HL-60 (cell line): ENCODE results near the gene DRAM2.
"Not testable (repeated sequence)": the region's sequence is repeated elsewhere in the genome, so short reads cannot be mapped to it uniquely, and the experiment has no call there.

Experiments
- GABPA ChIP-seq: IDR thresholded peaks from 2 replicates; pipeline ENCODE4 v1.6.1; 2012; ENCODE audit warnings: low read depth
- POLR2AphosphoS5 ChIP-seq: IDR thresholded peaks from 2 replicates; pipeline ENCODE4 v1.6.1; 2012; ENCODE audit warnings: low read depth
- SPI1 ChIP-seq: IDR thresholded peaks from 2 replicates; pipeline ENCODE4 v1.6.1; 2012; ENCODE audit warnings: low read depth, mild to moderate bottlenecking, borderline replicate concordance
- TF ChIP-seq, protein P1 (sequence below): IDR thresholded peaks from one replicate; pipeline ENCODE4 v1.5.1; 2011; ENCODE audit warnings: low read length, control low read depth, inconsistent platforms; ENCODE audit not compliant: insufficient read depth
- TF ChIP-seq, protein P2 (sequence below): IDR thresholded peaks from 2 replicates; pipeline ENCODE4 v1.6.1; 2012; ENCODE audit warnings: low read depth; ENCODE audit not compliant: insufficient replicate concordance

DNA sequence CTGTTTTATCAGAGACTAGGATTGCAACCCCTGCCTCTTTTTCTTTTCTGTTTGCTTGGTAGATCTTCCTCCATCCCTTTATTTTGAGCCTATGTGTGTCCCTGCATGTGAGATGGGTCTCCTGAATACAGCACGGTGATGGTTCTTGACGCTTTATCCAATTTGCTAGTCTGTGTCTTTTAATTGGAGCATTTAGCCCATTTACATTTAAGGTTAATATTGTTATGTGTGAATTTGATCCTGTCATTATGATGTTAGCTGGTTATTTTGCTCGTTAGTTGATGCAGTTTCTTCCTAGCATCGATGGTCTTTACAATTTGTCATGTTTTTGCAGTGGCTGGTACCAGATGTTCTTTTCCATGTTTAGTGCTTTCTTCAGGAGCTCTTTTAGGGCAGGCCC is 62.6 kb downstream of the DRAM2 start:
- not testable (repeated sequence) for TF ChIP-seq POLR2AphosphoS5, SPI1, GABPA
- TF ChIP-seq, protein P1, sequence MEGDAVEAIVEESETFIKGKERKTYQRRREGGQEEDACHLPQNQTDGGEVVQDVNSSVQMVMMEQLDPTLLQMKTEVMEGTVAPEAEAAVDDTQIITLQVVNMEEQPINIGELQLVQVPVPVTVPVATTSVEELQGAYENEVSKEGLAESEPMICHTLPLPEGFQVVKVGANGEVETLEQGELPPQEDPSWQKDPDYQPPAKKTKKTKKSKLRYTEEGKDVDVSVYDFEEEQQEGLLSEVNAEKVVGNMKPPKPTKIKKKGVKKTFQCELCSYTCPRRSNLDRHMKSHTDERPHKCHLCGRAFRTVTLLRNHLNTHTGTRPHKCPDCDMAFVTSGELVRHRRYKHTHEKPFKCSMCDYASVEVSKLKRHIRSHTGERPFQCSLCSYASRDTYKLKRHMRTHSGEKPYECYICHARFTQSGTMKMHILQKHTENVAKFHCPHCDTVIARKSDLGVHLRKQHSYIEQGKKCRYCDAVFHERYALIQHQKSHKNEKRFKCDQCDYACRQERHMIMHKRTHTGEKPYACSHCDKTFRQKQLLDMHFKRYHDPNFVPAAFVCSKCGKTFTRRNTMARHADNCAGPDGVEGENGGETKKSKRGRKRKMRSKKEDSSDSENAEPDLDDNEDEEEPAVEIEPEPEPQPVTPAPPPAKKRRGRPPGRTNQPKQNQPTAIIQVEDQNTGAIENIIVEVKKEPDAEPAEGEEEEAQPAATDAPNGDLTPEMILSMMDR: not testable (repeated sequence)
- TF ChIP-seq, protein P2, sequence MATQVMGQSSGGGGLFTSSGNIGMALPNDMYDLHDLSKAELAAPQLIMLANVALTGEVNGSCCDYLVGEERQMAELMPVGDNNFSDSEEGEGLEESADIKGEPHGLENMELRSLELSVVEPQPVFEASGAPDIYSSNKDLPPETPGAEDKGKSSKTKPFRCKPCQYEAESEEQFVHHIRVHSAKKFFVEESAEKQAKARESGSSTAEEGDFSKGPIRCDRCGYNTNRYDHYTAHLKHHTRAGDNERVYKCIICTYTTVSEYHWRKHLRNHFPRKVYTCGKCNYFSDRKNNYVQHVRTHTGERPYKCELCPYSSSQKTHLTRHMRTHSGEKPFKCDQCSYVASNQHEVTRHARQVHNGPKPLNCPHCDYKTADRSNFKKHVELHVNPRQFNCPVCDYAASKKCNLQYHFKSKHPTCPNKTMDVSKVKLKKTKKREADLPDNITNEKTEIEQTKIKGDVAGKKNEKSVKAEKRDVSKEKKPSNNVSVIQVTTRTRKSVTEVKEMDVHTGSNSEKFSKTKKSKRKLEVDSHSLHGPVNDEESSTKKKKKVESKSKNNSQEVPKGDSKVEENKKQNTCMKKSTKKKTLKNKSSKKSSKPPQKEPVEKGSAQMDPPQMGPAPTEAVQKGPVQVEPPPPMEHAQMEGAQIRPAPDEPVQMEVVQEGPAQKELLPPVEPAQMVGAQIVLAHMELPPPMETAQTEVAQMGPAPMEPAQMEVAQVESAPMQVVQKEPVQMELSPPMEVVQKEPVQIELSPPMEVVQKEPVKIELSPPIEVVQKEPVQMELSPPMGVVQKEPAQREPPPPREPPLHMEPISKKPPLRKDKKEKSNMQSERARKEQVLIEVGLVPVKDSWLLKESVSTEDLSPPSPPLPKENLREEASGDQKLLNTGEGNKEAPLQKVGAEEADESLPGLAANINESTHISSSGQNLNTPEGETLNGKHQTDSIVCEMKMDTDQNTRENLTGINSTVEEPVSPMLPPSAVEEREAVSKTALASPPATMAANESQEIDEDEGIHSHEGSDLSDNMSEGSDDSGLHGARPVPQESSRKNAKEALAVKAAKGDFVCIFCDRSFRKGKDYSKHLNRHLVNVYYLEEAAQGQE: not testable (repeated sequence)
